Coronary artery (tissue), 2 donors: ENCODE data around the gene PSMA2.

ENCODE experiments used
- DNase-seq: peaks from one replicate; pipeline ENCODE4 v3.0.0-alpha.2; 2017; ENCODE audit warnings: low spot score
- H3K27ac ChIP-seq, 2 donors: fragments of 200-600 bp; sonication (generic); one replicate each; pipeline ENCODE4 v1.5.1; 2016 to 2019
- H3K4me3 ChIP-seq: fragments of 200-600 bp; sonication (generic); 2 replicates; pipeline ENCODE4 v1.5.1; 2016; ENCODE audit warnings: mild to moderate bottlenecking, moderate library complexity
- CTCF ChIP-seq: fragments of 200-600 bp; sonication (generic); IDR thresholded peaks from one replicate; pipeline ENCODE4 v1.5.1; 2019; ENCODE audit warnings: antibody characterized with exemption

The PSMA2 gene

GRCh38 chr7:42910306-42910705, 21.7 kb downstream of the PSMA2 start:
- no peak for DNase-seq
- H3K4me3 ChIP-seq = no peak overlapping the region
- TF ChIP-seq CTCF = no peak
- H3K27ac ChIP-seq = no peak overlapping the region

GRCh38 chr7:42907316-42907715, 24.7 kb downstream of the PSMA2 start:
- no peak for DNase-seq
- TF ChIP-seq CTCF = no peak
- H3K27ac ChIP-seq = no peak overlapping the region
- H3K4me3 ChIP-seq = no peak overlapping the region

GRCh38 chr7:42906181-42906580, 25.8 kb downstream of the PSMA2 start:
- no peak for DNase-seq
- TF ChIP-seq CTCF = no peak
- no peak overlapping the region for H3K27ac ChIP-seq
- H3K4me3 ChIP-seq = no peak overlapping the region

GRCh38 chr7:42902331-42902730, 29.6 kb downstream of the PSMA2 start:
- no peak for DNase-seq
- no peak overlapping the region for H3K4me3 ChIP-seq
- no peak overlapping the region for H3K27ac ChIP-seq
- TF ChIP-seq CTCF = no peak

- Histone ChIP-seq H3K4me3 (no peak overlapping the region), H3K27ac (no peak overlapping the region)
- no peak for DNase-seq
- no peak for TF ChIP-seq CTCF
These were observed 31.1 kb downstream of the PSMA2 start for GRCh38 chr7:42900842-42901241.

GRCh38 chr7:42893346-42894240, 38.4 kb downstream of the PSMA2 start:
- H3K27ac ChIP-seq = no peak overlapping the region
- no peak for DNase-seq
- TF ChIP-seq CTCF = no peak
- H3K4me3 ChIP-seq = no peak overlapping the region

GRCh38 chr7:42886893-42887505, 45.0 kb downstream of the PSMA2 start:
- TF ChIP-seq CTCF = no peak
- Histone ChIP-seq H3K4me3 (no peak overlapping the region), H3K27ac (no peak overlapping the region)
- no peak for DNase-seq
